ENCODE results near the gene TCIRG1.

- TF ChIP-seq CTCF (IDR thresholded peaks at IDR 0.05) (no peak), POLR2A (IDR thresholded peaks at IDR 0.05) (no peak)
Observed at GRCh38 chr11:68048681-68049508, 10.1 kb downstream of the TCIRG1 start.
